HCT116 (cell line): ENCODE measurements around the gene SF3B5.

ENCODE experiments used
- EZH2phosphoT487 ChIP-seq: fragments of 200-600 bp; IDR thresholded peaks from 2 replicates; pipeline ENCODE4 v1.6.1; 2018; ENCODE audit warnings: antibody characterized with exemption, borderline replicate concordance
- POLR2A ChIP-seq: IDR thresholded peaks from 2 replicates; pipeline ENCODE4 v1.7.0; 2011; ENCODE audit warnings: borderline replicate concordance; ENCODE audit not compliant: insufficient read depth, insufficient read length; ENCODE audit errors: extremely low read depth
- TF ChIP-seq, protein P1 (sequence below), 3 experiments: fragments of 200-600 bp in 1 of 3; sonication (generic) in 1 of 3; IDR thresholded peaks in 2 of 3; conservative IDR thresholded peaks in 1 of 3; 2 replicates each; pipeline ENCODE4 v1.5.1; 2012 to 2017; ENCODE audit warnings: low read depth in 2 of 3, low read length in 2 of 3, antibody characterized with exemption in 1 of 3, borderline replicate concordance in 1 of 3, control low read depth in 1 of 3, mild to moderate bottlenecking in 1 of 3, mixed read lengths in 1 of 3, mixed run types in 1 of 3, moderate library complexity in 1 of 3; ENCODE audit not compliant: insufficient read depth in 1 of 3
- TF ChIP-seq, protein P2 (sequence below): IDR thresholded peaks from 2 replicates; pipeline ENCODE4 v1.6.1; 2012
- TF ChIP-seq, protein P3 (sequence below): IDR thresholded peaks from 2 replicates; pipeline ENCODE4 v1.6.1; 2012; ENCODE audit warnings: low read depth
- TF ChIP-seq, protein P4 (sequence below): IDR thresholded peaks from 2 replicates; pipeline ENCODE4 v1.6.1; 2012

DNA sequence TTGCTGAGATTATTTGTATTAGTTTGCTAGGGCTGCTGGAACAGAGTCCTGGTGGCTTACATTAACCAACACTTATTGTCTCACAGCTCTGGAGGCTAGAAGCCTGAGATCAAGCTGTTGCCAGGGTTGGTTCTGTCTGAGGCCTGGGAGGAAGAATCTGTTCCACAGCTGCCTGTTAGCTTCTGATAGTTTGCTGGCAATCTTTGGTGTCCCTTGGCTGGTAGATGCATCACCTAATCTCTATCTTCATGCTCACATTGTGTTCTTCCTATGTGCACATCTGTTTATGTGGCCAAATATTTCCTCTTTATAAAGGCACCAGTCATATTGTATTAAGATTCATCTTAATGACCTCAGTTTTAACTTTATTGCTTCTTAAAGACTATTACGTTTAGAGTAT is 19.5 kb downstream of the SF3B5 start:
- TF ChIP-seq, protein P1, sequence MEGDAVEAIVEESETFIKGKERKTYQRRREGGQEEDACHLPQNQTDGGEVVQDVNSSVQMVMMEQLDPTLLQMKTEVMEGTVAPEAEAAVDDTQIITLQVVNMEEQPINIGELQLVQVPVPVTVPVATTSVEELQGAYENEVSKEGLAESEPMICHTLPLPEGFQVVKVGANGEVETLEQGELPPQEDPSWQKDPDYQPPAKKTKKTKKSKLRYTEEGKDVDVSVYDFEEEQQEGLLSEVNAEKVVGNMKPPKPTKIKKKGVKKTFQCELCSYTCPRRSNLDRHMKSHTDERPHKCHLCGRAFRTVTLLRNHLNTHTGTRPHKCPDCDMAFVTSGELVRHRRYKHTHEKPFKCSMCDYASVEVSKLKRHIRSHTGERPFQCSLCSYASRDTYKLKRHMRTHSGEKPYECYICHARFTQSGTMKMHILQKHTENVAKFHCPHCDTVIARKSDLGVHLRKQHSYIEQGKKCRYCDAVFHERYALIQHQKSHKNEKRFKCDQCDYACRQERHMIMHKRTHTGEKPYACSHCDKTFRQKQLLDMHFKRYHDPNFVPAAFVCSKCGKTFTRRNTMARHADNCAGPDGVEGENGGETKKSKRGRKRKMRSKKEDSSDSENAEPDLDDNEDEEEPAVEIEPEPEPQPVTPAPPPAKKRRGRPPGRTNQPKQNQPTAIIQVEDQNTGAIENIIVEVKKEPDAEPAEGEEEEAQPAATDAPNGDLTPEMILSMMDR (IDR thresholded peaks at IDR 0.05 in 2 of 3, conservative IDR thresholded peaks at IDR 0.05 in 1 of 3; ENCODE audit: borderline replicate concordance in 1 of 3, insufficient read depth in 1 of 3, low read depth in 2 of 3, low read length in 2 of 3), result no peak
- TF ChIP-seq, protein P2, sequence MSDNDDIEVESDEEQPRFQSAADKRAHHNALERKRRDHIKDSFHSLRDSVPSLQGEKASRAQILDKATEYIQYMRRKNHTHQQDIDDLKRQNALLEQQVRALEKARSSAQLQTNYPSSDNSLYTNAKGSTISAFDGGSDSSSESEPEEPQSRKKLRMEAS, result no peak
- TF ChIP-seq, protein P3, sequence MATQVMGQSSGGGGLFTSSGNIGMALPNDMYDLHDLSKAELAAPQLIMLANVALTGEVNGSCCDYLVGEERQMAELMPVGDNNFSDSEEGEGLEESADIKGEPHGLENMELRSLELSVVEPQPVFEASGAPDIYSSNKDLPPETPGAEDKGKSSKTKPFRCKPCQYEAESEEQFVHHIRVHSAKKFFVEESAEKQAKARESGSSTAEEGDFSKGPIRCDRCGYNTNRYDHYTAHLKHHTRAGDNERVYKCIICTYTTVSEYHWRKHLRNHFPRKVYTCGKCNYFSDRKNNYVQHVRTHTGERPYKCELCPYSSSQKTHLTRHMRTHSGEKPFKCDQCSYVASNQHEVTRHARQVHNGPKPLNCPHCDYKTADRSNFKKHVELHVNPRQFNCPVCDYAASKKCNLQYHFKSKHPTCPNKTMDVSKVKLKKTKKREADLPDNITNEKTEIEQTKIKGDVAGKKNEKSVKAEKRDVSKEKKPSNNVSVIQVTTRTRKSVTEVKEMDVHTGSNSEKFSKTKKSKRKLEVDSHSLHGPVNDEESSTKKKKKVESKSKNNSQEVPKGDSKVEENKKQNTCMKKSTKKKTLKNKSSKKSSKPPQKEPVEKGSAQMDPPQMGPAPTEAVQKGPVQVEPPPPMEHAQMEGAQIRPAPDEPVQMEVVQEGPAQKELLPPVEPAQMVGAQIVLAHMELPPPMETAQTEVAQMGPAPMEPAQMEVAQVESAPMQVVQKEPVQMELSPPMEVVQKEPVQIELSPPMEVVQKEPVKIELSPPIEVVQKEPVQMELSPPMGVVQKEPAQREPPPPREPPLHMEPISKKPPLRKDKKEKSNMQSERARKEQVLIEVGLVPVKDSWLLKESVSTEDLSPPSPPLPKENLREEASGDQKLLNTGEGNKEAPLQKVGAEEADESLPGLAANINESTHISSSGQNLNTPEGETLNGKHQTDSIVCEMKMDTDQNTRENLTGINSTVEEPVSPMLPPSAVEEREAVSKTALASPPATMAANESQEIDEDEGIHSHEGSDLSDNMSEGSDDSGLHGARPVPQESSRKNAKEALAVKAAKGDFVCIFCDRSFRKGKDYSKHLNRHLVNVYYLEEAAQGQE, result no peak
- TF ChIP-seq EZH2phosphoT487, result no peak
- TF ChIP-seq, protein P4, sequence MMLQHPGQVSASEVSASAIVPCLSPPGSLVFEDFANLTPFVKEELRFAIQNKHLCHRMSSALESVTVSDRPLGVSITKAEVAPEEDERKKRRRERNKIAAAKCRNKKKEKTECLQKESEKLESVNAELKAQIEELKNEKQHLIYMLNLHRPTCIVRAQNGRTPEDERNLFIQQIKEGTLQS, result no peak
- no peak for TF ChIP-seq POLR2A
